DOHH2 (cell line): ENCODE data around the gene CYP3A5.

ENCODE experiments used
- CTCF ChIP-seq: fragments of 200-600 bp; sonication (generic); IDR thresholded peaks from one replicate; pipeline ENCODE4 v1.5.1; 2014; ENCODE audit warnings: antibody characterized with exemption, mild to moderate bottlenecking, low read depth, low read length; ENCODE audit not compliant: poor library complexity, severe bottlenecking
- EZH2phosphoT487 ChIP-seq: fragments of 200-600 bp; sonication (generic); IDR thresholded peaks from 2 replicates; pipeline ENCODE4 v1.6.1; 2017; ENCODE audit warnings: borderline replicate concordance, mild to moderate bottlenecking, antibody characterized with exemption, low read length, moderate library complexity, mixed read lengths

DNA sequence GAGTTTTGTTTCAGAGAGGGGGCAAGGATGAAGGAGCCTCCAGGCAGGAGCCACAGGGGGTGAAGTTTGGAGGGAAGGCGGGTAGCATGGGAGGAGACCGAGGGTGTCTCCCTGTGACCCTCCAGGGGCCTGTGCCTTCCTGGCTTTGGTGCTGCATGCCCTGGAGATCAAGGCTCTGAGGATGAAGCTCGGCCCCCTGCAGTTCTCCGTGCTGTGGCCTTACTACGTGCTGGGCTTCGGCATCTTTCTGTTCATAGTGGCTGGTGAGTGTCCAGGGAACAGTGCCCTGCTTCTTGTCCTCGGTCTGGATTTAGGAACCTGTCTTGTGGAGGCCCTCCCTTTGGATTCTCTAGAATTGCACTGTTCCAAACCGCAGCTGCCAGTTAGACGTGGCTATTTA lies 72.2 kb downstream of the CYP3A5 start:
- no peak for TF ChIP-seq CTCF
- no peak for TF ChIP-seq EZH2phosphoT487
